HG03025 (cell line): ENCODE results near the gene WDR75.
"Not testable (repeated sequence)": the region's sequence is repeated elsewhere in the genome, so short reads cannot be mapped to it uniquely, and the experiment has no call there.

ENCODE experiments used
- ATAC-seq: cut with Tn5 transposase; IDR thresholded peaks from one replicate; pipeline ENCODE4 v1.9.1; 2021; ENCODE audit warnings: mild to moderate bottlenecking, moderate library complexity; ENCODE audit not compliant: unreplicated experiment, low FRiP score

The WDR75 gene

DNA sequence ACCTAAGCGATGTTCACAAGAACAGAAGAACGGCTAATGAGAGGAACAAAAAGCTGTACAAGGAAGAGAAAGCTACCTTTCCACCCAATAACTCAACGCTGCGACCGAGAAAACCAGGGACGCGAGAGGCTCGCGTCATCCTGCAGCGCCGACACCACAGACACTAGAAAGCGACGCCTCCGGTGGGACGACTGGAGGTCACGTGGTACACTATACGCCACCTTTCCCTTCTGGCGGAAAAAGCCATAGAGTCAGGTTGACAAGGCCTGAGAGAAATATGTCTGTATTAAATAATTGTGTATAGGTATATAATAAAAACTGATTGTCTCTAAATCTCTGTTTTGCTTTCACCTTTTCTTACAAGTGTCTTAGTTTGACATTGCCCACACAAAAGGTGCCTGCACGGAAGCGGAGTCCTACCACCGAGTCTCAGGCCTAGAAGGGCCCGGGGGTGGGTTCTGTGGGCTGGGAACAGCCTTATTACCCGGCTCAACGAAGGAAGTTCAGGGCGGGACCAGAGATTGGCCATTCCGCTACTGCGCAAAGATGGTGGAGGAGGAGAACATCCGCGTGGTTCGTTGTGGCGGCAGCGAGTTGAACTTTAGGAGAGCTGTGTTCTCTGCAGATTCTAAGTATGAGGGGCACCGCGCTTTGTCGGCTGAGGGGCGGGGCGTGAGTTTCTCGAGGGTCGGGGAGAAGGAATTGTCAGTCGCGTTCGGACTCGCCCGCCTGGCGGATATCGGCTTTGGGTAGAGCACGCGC lies at the start of gene WDR75:
Gene WDR75 (plus strand): TSS at position 528 of the 762 bp plus-strand sequence. CDS start 19 bp downstream, at position 547.
- ATAC-seq = peak; percentile 92

DNA sequence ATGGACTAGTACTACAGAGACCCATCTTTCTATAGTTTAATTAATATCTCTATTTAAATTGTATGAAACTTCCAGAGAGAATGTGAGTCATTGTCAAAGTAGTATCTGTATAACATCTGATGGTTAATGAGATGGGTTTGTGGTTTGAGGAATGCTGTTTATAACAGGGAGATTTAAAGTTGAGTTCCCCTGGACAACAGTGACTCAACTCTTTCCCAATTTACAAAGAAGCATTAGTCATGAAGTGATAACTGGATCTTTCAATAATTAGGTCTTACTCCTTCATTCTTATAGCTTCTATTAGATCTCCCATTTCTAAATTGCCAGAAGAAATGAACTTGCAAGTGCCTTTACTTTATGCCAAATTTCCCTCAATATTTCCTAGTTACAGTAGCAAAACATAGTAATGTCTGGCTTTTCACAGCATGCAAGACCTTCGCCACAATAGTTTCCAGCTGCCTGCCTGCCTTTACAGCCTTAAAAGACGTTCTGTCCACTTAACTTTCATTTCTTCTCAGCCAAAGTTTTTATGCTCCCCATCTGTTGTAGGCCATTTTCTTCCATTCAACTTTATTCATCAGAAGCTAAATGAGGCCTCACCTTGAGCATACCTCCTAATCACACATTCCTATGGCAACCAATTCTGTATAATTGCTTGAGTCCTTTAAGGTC lies 47.7 kb upstream of the WDR75 start:
- ATAC-seq = no peak

DNA sequence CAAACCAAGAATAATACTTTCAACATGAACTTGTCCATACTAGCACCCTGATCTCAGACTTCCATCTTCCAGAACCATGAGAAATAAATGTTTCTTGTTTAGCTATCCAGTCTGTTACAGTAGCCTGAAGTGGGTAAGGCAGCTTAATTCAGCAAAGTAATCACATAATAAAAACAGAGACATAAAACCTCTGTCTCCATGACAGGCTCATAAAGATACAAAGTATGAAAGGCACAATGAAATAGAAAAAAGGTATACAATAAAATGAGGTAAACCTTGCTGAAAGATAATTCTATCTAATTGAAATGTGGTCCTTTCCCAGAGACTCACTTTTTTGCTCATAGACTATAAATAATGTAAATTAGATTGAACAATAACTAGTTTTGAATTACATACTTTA lies 46.7 kb upstream of the WDR75 start:
- no peak for ATAC-seq

DNA sequence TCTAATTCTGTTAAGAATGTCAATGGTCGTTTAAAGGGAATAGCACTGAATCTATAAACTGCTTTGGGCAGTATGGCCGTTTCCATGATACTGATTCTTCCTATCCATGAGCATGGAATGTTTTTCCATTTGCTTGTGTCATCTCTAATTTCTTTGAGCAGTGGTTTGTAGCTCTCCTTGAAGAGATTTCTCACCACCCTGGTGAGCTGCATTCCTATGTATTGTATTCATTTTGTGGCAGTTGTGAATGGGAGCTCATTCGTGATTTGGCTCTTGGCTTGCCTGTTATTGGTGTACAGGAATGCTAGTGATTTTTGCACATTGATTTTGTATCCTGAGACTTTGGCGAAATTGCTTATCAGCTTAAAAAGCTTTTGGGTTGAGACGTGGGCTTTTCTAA lies 38.3 kb upstream of the WDR75 start:
- no peak for ATAC-seq

DNA sequence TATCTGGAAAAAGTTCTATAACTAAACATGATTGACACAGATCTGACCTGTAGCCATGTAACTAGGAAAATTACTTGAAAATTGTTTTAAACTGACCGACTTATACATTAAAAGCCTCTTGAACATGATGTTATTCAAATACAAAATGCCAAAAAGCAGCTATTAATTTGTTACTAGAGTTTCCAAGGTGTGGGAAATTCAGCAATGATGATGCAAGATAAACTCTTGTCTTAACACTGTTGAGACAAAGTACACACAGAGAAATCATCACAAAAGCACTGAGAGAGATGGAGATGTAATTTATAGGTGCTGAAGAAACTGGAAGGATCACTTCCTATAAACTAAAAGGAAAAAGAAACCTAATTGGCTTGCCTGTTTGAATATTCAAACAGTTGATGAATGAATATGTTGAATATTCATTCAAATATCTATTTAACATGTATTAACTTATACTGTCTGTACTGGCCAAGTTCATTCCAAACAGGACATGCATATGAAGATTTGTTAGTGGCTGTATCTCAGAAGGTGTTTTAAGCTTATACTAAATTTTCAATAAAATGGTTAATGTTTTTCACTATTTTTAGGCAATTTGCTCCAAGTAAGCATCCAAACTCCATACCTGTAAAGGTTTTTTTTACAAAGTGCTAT lies 34.6 kb upstream of the WDR75 start:
- ATAC-seq = no peak

DNA sequence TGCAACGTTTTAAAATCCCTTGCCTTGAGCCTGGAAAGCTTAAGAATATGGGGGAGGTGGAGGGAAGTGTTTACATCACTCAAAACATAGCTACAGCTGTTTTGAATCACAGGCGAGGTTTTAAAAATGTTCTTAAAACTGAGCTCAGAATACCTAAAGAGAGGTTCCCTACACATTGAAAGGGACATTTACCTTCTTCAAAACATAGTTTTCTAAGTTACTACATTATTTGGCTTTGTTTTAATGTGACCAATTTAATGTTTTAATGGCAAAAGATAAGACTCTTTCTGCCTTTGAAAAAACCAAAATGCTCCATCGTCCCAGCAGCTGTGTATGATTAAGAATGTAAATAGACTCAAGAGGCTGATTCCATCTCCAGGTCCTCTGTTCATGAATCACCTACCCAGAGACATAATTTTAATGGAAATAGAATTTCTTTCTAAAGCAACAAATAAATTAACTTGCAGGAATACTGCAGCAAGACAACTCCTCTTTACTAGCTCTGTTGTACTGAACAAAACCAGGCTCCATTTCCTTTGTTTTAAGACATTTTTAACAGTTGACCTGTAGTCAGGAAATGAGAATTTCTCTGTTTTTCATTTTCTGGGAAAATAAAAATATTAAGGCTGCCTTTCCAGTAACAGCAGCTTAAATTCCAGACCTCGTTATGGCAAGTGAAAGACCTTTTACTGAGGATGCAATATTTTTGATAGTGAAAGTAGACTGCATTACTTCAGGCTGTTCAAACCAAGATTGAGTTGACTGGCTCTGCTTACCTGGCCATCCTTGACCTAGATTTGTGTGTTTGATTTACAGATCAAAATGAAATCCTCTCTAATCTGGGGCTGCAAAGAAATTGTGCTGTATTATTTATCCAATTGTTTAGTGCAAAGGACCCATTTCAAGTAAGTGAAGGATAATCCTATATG lies 33.7 kb upstream of the WDR75 start:
- no peak for ATAC-seq

DNA sequence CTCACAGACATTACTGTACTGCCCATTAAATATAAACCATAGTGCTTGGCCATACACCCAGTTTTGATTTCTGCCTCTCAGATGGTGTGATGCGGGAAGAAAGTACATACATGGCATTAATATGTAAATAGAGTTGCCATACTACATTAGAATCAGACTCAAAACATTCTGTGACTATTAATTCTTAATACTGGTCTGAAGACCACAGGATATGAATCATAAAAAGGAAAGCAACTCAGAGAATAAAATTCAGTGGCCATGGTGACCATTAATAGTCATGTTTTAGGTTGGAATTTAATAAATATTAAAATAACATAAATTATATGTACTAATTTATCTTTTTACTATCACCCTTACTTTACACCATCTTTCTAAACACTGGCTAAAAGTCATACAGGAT lies 33.0 kb upstream of the WDR75 start:
- ATAC-seq = no peak

DNA sequence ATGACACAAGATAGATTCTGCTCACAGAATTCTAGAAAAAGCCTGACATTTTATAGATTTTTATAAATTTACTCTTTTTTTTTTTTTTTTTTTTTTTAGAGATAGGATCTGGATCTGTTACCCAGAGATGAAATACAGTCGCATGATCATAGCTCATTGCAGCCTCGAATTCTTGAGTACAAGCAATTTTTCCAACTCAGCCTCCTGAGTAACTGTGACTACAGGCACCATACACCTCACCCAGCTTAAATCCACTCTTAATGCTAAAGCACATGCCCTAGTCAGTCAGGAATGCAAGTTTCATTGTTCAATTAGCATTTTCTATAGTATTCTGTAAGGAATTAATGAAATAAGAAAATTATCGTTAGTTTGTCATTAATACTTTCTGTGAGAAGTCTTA lies 32.1 kb upstream of the WDR75 start:
- ATAC-seq = no peak

DNA sequence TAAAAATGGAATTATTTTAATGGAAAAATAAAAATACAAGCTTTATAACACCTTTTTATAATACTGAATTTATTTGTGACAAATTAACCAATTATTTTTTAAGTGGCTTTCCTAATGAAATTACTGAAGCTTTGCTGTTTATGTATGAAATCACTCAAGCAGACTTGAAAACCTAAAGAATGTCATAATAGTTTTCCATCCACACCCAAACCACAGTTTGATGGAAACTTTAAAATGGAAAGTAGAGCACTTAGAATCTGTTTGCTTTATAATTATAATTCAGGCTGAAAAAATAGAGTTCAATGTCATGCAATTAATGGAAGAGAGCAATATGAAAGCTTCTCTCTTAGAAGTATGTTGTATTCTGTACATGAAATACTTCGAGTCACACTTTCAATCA lies 31.6 kb upstream of the WDR75 start:
- ATAC-seq = no peak

DNA sequence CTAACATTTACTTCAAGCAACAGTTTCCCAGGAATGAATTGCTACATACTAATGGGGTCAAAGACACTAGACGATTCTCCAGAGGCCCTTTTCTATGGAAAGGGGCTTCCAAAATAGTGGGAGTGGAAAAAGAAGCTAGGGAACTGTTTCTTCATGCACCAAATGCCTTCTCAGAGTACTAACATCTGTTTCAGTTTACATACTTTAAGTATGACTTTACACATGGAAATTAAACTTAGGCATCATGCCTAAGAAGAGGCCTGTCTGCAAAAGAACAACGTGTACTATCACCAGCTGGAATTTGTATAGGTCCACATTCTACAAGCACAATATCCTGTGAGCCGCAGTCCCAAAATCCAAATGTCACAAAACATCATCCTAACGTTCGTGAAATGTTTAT lies 29.4 kb upstream of the WDR75 start:
- no peak for ATAC-seq

DNA sequence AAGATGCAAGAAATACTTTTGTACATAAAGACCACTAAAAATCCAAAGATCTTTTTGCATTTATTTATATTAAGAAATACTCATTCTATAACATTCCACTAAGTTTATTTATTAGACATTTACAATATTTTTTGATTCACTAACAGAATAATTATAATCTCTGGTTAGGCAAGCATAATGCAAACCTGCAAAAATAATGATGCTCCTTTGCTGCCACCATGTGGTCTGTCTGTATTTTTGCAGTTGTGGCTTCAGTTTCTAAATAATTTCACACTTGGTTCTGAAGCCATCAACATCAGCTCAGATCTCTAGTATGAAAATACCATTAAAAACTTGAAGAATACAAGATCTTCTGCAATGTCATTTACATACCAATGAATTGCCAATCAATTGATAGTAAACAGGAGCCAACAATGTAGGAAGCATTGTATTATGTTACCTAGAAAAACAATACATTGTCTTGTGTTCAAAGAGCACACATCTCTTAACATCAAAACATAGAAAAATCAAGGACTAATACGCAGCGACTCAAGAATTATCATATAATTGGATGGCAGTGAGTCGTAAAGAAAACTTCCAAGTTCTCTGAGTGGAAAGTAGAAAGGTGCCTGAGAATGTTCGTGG lies 28.8 kb upstream of the WDR75 start:
- ATAC-seq = peak; percentile 95

DNA sequence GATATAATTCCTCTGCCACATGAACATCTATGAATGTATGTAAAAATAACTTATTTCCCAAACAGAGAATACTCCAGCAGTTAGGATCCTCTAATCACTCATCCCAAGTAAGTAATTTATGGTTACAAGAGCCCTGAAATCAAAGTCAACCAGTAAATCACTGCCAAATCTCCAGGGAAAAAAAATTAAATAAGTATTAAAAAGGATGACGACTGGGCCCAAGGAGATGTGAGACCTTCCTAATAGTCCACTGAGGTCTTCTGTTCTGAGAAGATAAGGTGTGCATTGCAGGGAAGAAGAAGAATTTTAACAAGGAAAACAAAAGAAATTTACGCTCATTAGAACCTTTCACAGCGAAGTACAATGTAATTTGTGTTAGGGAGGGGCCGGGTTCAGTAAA lies 28.0 kb upstream of the WDR75 start:
- ATAC-seq = no peak

DNA sequence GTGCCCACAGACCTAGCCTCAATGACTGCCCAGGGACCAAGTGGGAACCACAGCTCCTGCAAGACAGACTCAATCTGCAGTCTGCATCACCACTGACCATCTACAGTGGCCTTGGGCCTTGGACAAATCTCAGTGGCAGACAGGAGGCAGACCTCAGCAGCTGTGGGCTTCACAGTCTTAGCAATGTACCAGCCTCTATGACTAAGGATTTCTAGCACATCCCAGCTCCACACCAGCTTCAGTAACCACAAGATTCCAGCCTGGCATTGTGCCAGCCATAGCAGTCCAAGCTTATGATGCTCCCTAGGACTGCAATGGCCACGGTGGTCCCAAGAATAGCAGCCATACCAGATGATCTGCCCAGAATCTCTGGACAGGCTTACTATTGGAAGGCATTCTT lies 19.6 kb upstream of the WDR75 start:
- ATAC-seq = no peak

DNA sequence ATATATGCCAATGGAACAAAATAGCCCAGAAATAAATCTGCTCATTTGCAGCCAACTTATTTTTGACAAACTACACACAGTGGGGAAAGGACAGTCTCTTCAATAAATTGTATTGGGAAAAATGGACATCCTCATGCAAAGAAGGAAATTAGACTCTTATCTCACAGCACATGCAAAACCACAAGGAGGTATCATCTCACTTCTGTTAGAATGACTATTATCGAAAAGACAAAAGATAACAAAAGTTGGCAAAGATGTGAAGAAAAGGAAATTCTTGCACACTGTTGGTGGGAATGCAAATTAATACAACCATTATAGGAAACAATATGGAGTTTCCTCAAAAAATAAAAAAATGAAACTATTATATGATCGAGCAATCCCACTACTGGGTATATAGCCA lies 16.3 kb upstream of the WDR75 start:
- no peak for ATAC-seq

DNA sequence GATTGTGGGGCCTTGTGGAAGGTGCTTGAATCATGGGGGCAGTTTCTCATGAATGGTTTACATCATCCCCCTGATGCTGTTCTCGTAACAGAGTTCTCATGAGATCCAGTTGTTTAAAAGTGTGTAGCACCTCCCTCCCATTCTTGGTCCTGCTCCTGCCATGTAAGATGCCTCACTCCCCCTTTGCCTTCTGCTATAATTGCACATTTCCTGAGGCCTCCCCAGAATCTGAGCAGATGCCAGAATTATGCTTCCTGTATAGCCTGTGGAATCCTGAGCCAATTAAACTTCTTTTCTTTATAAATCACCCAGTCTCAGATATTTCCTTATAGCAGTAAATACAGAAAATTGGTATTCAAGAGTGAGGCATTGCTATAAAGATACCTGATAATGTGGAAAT lies 15.6 kb upstream of the WDR75 start:
- no peak for ATAC-seq

DNA sequence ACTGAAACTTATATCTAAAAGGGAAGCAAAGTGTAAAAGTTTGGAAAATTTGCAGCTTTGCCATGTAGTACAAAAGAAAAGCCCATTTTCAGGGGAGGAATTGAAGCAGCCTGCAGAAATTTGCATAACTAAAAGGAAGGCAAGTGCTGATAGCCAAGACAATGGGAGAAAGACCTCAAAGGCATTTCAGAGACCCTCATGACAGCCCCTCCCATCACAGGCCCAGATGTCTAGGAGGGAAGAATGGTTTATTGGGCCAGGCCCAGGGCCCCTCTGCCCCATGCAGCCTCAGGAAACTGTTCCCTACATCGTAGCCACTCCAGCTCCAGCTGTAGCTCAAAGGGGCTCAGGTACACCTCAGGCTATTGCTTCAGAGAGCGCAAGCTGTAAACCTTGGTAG lies 14.4 kb upstream of the WDR75 start:
- ATAC-seq = no peak

DNA sequence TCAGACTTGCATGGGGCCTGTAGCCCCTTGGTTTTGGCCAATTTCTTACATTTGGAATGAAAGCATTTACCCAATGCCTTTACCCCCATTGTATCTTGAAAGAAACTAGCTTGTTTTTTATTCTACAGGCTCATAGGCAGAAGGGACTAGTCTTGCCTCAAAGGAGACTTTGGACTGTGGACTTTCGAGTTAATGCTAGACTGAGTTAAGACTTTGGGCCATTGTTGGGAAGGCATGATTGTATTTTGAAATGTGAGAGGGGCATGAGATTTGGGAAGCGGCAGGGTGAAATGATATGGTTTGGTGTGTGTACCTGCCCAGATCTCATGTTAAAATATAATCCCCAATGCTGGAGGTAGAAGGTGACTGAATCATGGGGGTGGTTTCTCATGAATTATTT lies 13.4 kb upstream of the WDR75 start:
- ATAC-seq = no peak

DNA sequence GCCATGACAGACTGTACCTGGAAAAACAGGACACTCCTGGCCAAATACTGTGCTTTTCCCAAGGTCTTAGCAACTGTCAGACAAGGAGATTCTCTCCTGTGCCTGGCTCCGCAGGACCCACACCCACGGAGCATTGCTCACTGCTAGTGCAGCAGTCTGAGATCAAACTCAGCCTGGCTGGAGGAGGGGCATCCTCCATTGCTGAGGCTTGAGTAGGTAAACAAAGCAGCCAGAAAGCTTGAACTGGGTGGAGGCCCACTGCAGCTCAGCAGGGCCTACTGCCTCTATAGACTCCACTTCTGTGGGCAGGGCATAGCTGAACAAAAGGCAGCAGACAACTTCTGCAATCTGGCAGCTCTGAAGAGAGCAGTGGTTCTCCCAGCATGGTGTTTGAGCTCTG lies 10.8 kb upstream of the WDR75 start:
- not testable (repeated sequence) for ATAC-seq

DNA sequence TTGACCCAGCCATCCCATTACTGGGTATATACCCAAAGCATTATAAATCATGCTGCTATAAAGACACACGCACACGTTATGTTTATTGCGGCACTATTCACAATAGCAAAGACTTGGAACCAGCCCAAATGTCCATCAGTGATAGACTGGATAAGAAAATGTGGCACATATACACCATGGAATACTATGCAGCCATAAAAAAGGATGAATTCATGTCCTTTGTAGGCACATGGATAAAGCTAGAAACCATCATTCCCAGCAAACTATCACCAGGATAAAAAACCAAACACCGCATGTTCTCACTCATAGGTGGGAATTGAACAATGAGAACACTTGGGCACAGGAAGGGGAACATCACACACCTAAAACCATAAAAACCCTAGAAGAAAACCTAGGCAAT lies 5.5 kb upstream of the WDR75 start:
- not testable (repeated sequence) for ATAC-seq

DNA sequence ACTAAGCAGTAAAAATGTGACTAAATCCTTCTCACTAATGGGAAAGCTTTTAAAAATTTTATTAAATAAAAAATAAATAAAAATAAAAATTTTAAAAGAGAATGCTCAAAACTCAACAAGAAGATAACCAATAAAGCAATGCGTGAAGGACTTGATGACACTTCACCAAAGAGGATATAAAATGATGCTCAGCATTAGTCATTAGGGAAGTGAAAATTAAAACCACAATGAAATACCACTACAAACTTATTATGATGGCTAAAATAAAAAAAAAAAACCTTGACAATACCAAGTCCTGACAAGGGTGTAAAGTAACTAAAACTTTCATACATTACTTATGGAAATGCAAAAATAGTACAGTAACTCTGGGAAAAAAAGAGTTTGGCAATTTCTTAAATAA lies 3.3 kb upstream of the WDR75 start:
- no peak for ATAC-seq
